Bronchus fibroblast of lung (primary cell): ENCODE results near the gene TIMP3. TPM values are rescaled to one million over a fixed set of nuclear protein-coding genes. Genes with fewer than 3 reads are reported as not detected.

Experiments
- total RNA-seq: library from RNA; depleted of rRNA; stranded (reverse); fragments of >200 nt; gene quantifications from 2 replicates; pipeline ENCODE4 v1.2.3, GENCODE V29; 2015

The TIMP3 gene
- total RNA-seq: 68.1 and 77.3 TPM in 2 replicates

GRCh38 chr22:32801537-32802236 lies at the start of gene TIMP3:
Gene TIMP3 (plus strand): TSS chr22:32801705. CDS start chr22:32802002, 297 bp downstream.

